Spleen (tissue), 11 donors: ENCODE data around the gene APOLD1. TPM values are rescaled to one million over a fixed set of nuclear protein-coding genes. Genes with fewer than 3 reads are reported as not detected.
A peak's percentile ranks its signal among the peaks of the same experiment; 100 is the strongest.

Experiments used
- DNase-seq: peaks from one replicate; pipeline ENCODE4 v3.0.0-alpha.2; 2020
- H3K27ac ChIP-seq, 8 donors: fragments of 200-600 bp; sonication (generic) in 7 of 8; 1 replicate in 4 of 8; 2 replicates in 4 of 8; pipeline versions ENCODE4 v1.5.0 to v1.8.0; 2016 to 2021; ENCODE audit warnings: inconsistent platforms in 4 of 8, mild to moderate bottlenecking in 4 of 8, moderate library complexity in 1 of 8
- H3K27me3 ChIP-seq, 7 donors: fragments of 200-600 bp; sonication (generic) in 6 of 7; replicated peaks in 1 of 7; 1 replicate in 4 of 7; 2 replicates in 3 of 7; pipeline versions ENCODE4 v1.5.0 to v1.8.0; 2016 to 2021; ENCODE audit warnings: inconsistent platforms in 3 of 7, mild to moderate bottlenecking in 1 of 7
- H3K36me3 ChIP-seq, 6 donors: fragments of 200-600 bp; sonication (generic) in 5 of 6; 1 replicate in 4 of 6; 2 replicates in 2 of 6; pipeline versions ENCODE4 v1.5.0 to v1.8.0; 2016 to 2021; ENCODE audit warnings: inconsistent platforms in 2 of 6
- H3K4me1 ChIP-seq, 6 donors: fragments of 200-600 bp; sonication (generic) in 5 of 6; 1 replicate in 3 of 6; 2 replicates in 3 of 6; pipeline versions ENCODE4 v1.5.0 to v1.8.0; 2016 to 2021; ENCODE audit warnings: inconsistent platforms in 3 of 6
- H3K4me3 ChIP-seq, 8 donors: fragments of 200-600 bp; sonication (generic) in 7 of 8; 1 replicate in 4 of 8; 2 replicates in 4 of 8; pipeline versions ENCODE4 v1.5.0 to v1.8.0; 2016 to 2021; ENCODE audit warnings: inconsistent platforms in 4 of 8, mild to moderate bottlenecking in 4 of 8, moderate library complexity in 2 of 8
- H3K9me3 ChIP-seq, 8 donors: fragments of 200-600 bp; sonication (generic) in 7 of 8; 1 replicate in 4 of 8; 2 replicates in 4 of 8; pipeline versions ENCODE4 v1.5.0 to v1.8.0; 2016 to 2021; ENCODE audit warnings: inconsistent platforms in 4 of 8
- CTCF ChIP-seq, 11 experiments: fragments of 200-600 bp in 7 of 11; fragments of 450-650 bp in 4 of 11; sonication (generic) in 4 of 11; IDR thresholded peaks in 8 of 11; conservative IDR thresholded peaks in 3 of 11; 1 replicate in 7 of 11; 2 replicates in 4 of 11; pipeline versions ENCODE4 v1.4.0 to v1.8.0; 2016 to 2021; ENCODE audit warnings: antibody characterized with exemption in 11 of 11, inconsistent platforms in 4 of 11, mild to moderate bottlenecking in 1 of 11
- POLR2A ChIP-seq, 3 donors: fragments of 450-650 bp; IDR thresholded peaks; one replicate each; pipeline ENCODE4 v1.5.1; 2017; ENCODE audit warnings: antibody characterized with exemption in 3 of 3, mild to moderate bottlenecking in 1 of 3
- POLR2AphosphoS5 ChIP-seq, 3 donors: sonication (generic); formaldehyde crosslinking; IDR thresholded peaks; one replicate each; pipeline ENCODE4 v1.5.1; 2017; ENCODE audit warnings: antibody characterized with exemption in 3 of 3
- WGBS, 5 donors: extraction: QIAGEN DNeasy Blood & Tissue Kit in 3 of 5; methylation state at CpG; one replicate each; pipeline versions ENCODE4 v1.1.5 to v1.1.7; 2013 to 2018; 5-methylcytosine and 5-hydroxymethylcytosine counted together
- intact Hi-C: fragments of 100-400 bp; cut with DNase I; formaldehyde crosslinking; loops from one replicate; pipeline ENCODE4 v1.15.0; 2023; ENCODE audit warnings: low total_unique reads
- polyA plus RNA-seq, 3 donors: library from polyadenylated mRNA; stranded (reverse); fragments of 200-250 nt; gene quantifications; one replicate each; pipeline ENCODE4 v1.2.1, GENCODE V29; 2013
- total RNA-seq, 7 donors: library from RNA; depleted of rRNA in 3 of 7; stranded (reverse); fragments of >200 nt in 3 of 7; fragmentation: NEBNext Ultra II Directional in 4 of 7; extraction: Animal tissue kit (Norgen Biotek cat#: 25700) in 4 of 7; gene quantifications; one replicate each; pipeline versions ENCODE4 v1.1.0 to v1.2.1, GENCODE V29; 2016 to 2021
- donor health status: healthy with polysubstance abuse.
- donor health status: DM: no; HTN: no; CAD: no; lungs with moderate emphysema.
- donor health status: DM: no; HTN: no; CAD: no.
- donor health status: Bipolar disorder and iron deficiency.
- donor health status: healthy.
- donor health status: DM: no; HTN: no; CAD: no.
- donor health status: DM: yes; HTN: yes; CAD: no.

APOLD1 gene
- total and polyA plus RNA-seq, 10 donors, result 1.3 to 79.5 (median 12.3) TPM

- Histone ChIP-seq H3K27ac (peak overlapping the region in 7 of 8 donors; percentile 2 to 91 (median 90)), H3K27me3 (no peaks in the 10 kb centered on the region), H3K9me3 (no peaks in the 10 kb centered on the region), H3K36me3 (no peaks in the 10 kb centered on the region), H3K4me1 (peaks cover 17 to 38% (median 26%) of the 10 kb centered on the region in 6 donors), H3K4me3 (no peak overlapping the region)
- no peak for TF ChIP-seq CTCF (IDR thresholded peaks at IDR 0.05 in 8 of 11, conservative IDR thresholded peaks at IDR 0.05 in 3 of 11)
- no peak for TF ChIP-seq POLR2A (IDR thresholded peaks at IDR 0.05)
- TF ChIP-seq POLR2AphosphoS5 (IDR thresholded peaks at IDR 0.05), result no peak
- 88 to 100% (median 98%) methylated on average over 2 of the region's 2 CpGs for WGBS, 5 donors
- no peak for DNase-seq
- intact Hi-C loops, result no loop called here
These were observed 1.3 kb upstream of the APOLD1 start for GRCh38 chr12:12784116-12784515.

DNA sequence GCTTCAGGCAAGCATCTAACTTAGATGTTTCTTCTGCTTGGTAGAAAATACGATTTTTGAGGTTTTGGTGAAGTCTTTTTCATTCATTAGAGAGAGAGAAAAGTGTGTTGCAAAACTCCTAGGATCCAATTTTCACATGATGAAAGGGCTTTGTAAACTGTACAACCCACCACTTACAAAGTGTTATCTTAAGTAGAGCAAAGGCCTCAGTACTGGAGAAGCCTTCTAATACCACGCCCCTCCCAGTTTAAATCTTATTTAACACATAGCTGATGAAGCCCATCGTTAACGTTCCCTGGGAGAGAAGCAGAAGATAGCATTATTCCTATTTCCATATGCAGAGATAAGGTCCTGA, 869 bp downstream of the APOLD1 start:
- Histone ChIP-seq H3K27ac (peak overlapping the region; percentile 74 to 91 (median 90)), H3K27me3 (no peaks in the 10 kb centered on the region), H3K9me3 (no peaks in the 10 kb centered on the region), H3K4me1 (peaks cover 17 to 39% (median 28%) of the 10 kb centered on the region in 6 donors), H3K4me3 (peak overlapping the region; percentile 58 to 77 (median 64)), H3K36me3 (no peaks in the 10 kb centered on the region)
- intact Hi-C loops, result no loop called here
- DNase-seq, result no peak
- 21 to 36% (median 31%) methylated on average over 4 of the region's 4 CpGs for WGBS, 5 donors
- TF ChIP-seq POLR2AphosphoS5 (IDR thresholded peaks at IDR 0.05), result no peak
- no peak for TF ChIP-seq CTCF (IDR thresholded peaks at IDR 0.05 in 8 of 11, conservative IDR thresholded peaks at IDR 0.05 in 3 of 11)
- no peak for TF ChIP-seq POLR2A (IDR thresholded peaks at IDR 0.05)

DNA sequence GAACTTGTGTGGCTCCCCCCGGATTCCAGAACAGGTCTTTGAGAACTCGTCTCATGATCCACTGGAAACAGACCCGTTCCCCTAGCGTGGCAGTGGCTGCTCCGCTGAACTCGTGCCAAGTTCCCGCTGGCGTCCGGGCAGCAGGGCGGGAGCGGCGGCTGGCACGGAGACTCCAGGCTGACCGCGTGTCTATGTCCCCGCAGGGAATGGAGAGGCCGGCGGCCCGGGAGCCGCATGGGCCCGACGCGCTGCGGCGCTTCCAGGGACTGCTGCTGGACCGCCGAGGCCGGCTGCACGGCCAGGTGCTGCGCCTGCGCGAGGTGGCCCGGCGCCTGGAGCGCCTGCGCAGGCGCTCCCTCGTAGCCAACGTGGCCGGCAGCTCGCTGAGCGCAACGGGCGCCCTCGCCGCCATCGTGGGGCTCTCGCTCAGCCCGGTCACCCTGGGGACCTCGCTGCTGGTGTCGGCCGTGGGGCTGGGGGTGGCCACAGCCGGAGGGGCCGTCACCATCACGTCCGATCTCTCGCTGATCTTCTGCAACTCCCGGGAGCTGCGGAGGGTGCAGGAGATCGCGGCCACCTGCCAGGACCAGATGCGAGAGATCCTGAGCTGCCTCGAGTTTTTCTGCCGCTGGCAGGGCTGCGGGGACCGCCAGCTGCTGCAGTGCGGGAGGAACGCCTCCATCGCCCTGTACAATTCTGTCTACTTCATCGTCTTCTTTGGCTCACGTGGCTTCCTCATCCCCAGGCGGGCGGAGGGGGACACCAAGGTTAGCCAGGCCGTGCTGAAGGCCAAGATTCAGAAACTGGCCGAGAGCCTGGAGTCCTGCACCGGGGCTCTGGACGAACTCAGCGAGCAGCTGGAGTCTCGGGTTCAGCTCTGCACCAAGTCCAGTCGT, 1.5 kb downstream of the APOLD1 start:
- DNase-seq, result peak; percentile 95
- Histone ChIP-seq H3K4me3 (peak overlapping the region; percentile 58 to 77 (median 64)), H3K36me3 (no peaks in the 10 kb centered on the region), H3K27ac (peak overlapping the region; percentile 74 to 91 (median 90)), H3K9me3 (no peaks in the 10 kb centered on the region), H3K4me1 (peaks cover 17 to 39% (median 28%) of the 10 kb centered on the region in 6 donors), H3K27me3 (no peaks in the 10 kb centered on the region)
- TF ChIP-seq POLR2AphosphoS5 (IDR thresholded peaks at IDR 0.05) (peak; percentile 93), CTCF (IDR thresholded peaks at IDR 0.05 in 8 of 11, conservative IDR thresholded peaks at IDR 0.05 in 3 of 11) (peak in 5 of 11 experiments; percentile 4 to 47 (median 31)), POLR2A (IDR thresholded peaks at IDR 0.05) (peak in 2 of 3 donors; percentile 1 to 75)
- 3 to 9% (median 5%) methylated on average over 24 to 80 of the region's 80 CpGs for WGBS, 5 donors
- intact Hi-C loops, result no loop called here

GRCh38 chr12:12788131-12788530, 2.7 kb downstream of the APOLD1 start:
- Histone ChIP-seq H3K36me3 (no peaks in the 10 kb centered on the region), H3K27ac (peak overlapping the region in 5 of 8 donors; percentile 88 to 91 (median 91)), H3K4me3 (peak overlapping the region in 1 of 8 donors; percentile 77), H3K4me1 (peaks cover 17 to 39% (median 28%) of the 10 kb centered on the region in 6 donors), H3K27me3 (no peaks in the 10 kb centered on the region), H3K9me3 (no peaks in the 10 kb centered on the region)
- WGBS, 5 donors, result 66 to 87% (median 80%) methylated on average over 6 of the region's 6 CpGs
- TF ChIP-seq POLR2A (IDR thresholded peaks at IDR 0.05) (no peak), POLR2AphosphoS5 (IDR thresholded peaks at IDR 0.05) (no peak), CTCF (IDR thresholded peaks at IDR 0.05 in 8 of 11, conservative IDR thresholded peaks at IDR 0.05 in 3 of 11) (no peak)
- intact Hi-C loops, result no loop called here
- DNase-seq, result no peak
